Esophagus muscularis mucosa (tissue), 3 donors: ENCODE results near the gene SFXN5.

ENCODE experiments used
- CTCF ChIP-seq, 3 experiments: fragments of 200-600 bp in 2 of 3; fragments of 450-650 bp in 1 of 3; sonication (generic) in 2 of 3; IDR thresholded peaks; one replicate each; pipeline ENCODE4 v1.5.1; 2017 to 2019; ENCODE audit warnings: antibody characterized with exemption in 3 of 3, mild to moderate bottlenecking in 2 of 3, moderate library complexity in 1 of 3
- POLR2A ChIP-seq: fragments of 450-650 bp; IDR thresholded peaks from one replicate; pipeline ENCODE4 v1.6.1; 2017; ENCODE audit warnings: antibody characterized with exemption, moderate library complexity, mild to moderate bottlenecking, low read depth

- TF ChIP-seq CTCF (IDR thresholded peaks at IDR 0.05) (no peak), POLR2A (no peak)
These were observed 64.4 kb downstream of the SFXN5 start for GRCh38 chr2:73006969-73007710.
